ENCODE results near the gene RPAP3. TPM values are rescaled to one million over a fixed set of nuclear protein-coding genes. Genes with fewer than 3 reads are reported as not detected.

Gene RPAP3
- total RNA-seq, 1 experiment from 2014 or later = 48.9 TPM

- no peak overlapping the region for H3K14ac ChIP-seq (ENCODE audit: insufficient read depth, low read length)
- no peaks in the 10 kb centered on the region for H3K9me3 ChIP-seq (ENCODE audit: control insufficient read depth, low read depth, low read length)
- peaks cover 6% of the 10 kb centered on the region for H3K23me2 ChIP-seq (ENCODE audit: insufficient read length, low read depth, low read length, poor library complexity, severe bottlenecking)
- Mint-ChIP-seq H3K4me1 (peaks cover 20 to 22% of the 10 kb centered on the region in 2 experiments), H3K36me3 (ENCODE audit: insufficient read depth in 1 of 3, low read depth in 3 of 3) (peaks cover 2 to 4% (median 4%) of the 10 kb centered on the region in 3 experiments; a peak in 5 of 7 replicates), H3K4me3 (no peak overlapping the region), H3K27me3 (ENCODE audit: low read depth) (peaks cover 4% of the 10 kb centered on the region; the same call in 1 of the 2 replicates), H3K9me3 (no peaks in the 10 kb centered on the region), H3K27ac (no peak overlapping the region)
- no peak for DNase-seq
- no peak overlapping the region for H2BK5ac ChIP-seq (ENCODE audit: insufficient read length, low read length)
- H3K4me2 ChIP-seq (ENCODE audit: insufficient read depth, insufficient read length, low read length) = no peak overlapping the region
- no peak overlapping the region for H2BK120ac ChIP-seq (ENCODE audit: low read depth, low read length, poor library complexity, severe bottlenecking)
- no peak overlapping the region for H3K23ac ChIP-seq (ENCODE audit: insufficient read length, low read depth, low read length)
- no peak overlapping the region for H3K27ac ChIP-seq (ENCODE audit: insufficient read length, low read depth, low read length)
- no peak overlapping the region for H4K8ac ChIP-seq (replicated peaks; ENCODE audit: insufficient read length, low read depth, low read length)
- H3K9ac ChIP-seq (ENCODE audit: extremely low read depth, insufficient read length, low read length) = no peak overlapping the region
- no peak overlapping the region for H2AFZ ChIP-seq (ENCODE audit: low read length)
- H3K56ac ChIP-seq (ENCODE audit: insufficient read length, low read depth, low read length) = no peak overlapping the region
- H4K20me1 ChIP-seq (ENCODE audit: control insufficient read depth, insufficient read depth, insufficient read length) = no peaks in the 10 kb centered on the region
- no peaks in the 10 kb centered on the region for H3K79me1 ChIP-seq (ENCODE audit: insufficient read depth, low read depth, low read length, poor library complexity, severe bottlenecking)
- no peak overlapping the region for H2BK15ac ChIP-seq (ENCODE audit: low read depth, low read length)
- no peak overlapping the region for H3T11ph ChIP-seq (ENCODE audit: low read length)
- no peak overlapping the region for H4K91ac ChIP-seq (ENCODE audit: insufficient read length, low read depth, low read length)
- H3K4me1 ChIP-seq (ENCODE audit: insufficient read depth, low read length) = no peaks in the 10 kb centered on the region; the same call in 1 of the 2 replicates
- H4K5ac ChIP-seq (ENCODE audit: insufficient read length, low read depth, low read length) = no peak overlapping the region
- no peak for TF ChIP-seq CTCF (conservative IDR thresholded peaks at IDR 0.05)
- no CpG with 5 or more reads among the region's 5 CpGs for WGBS (ENCODE audit: extremely low coverage, insufficient read length, low lambda C conversion rate)
- H2BK12ac ChIP-seq (ENCODE audit: insufficient read length, low read depth, low read length) = no peak overlapping the region
- no peaks in the 10 kb centered on the region for H3K27me3 ChIP-seq (ENCODE audit: insufficient read depth, low read length)
- no peak overlapping the region for H2BK20ac ChIP-seq (ENCODE audit: low read depth, low read length, poor library complexity, severe bottlenecking)
- no peak overlapping the region for H3K18ac ChIP-seq (ENCODE audit: insufficient read length, low read depth, low read length)
- H3K4ac ChIP-seq (ENCODE audit: low read depth, low read length) = no peak overlapping the region
- H2AK5ac ChIP-seq (ENCODE audit: insufficient read length, low read length) = no peak overlapping the region
- H3K79me2 ChIP-seq (ENCODE audit: insufficient read depth, low read length) = peaks cover 7% of the 10 kb centered on the region; the same call in 1 of the 2 replicates
These were observed 2.2 kb upstream of the RPAP3 start for GRCh38 chr12:47707905-47708543.

All from H9 (cell line).